Measurements from ENCODE around the gene ZC3H12D.
"Not testable (repeated sequence)": the region's sequence is repeated elsewhere in the genome, so short reads cannot be mapped to it uniquely, and the experiment has no call there.

The ZC3H12D gene

DNA sequence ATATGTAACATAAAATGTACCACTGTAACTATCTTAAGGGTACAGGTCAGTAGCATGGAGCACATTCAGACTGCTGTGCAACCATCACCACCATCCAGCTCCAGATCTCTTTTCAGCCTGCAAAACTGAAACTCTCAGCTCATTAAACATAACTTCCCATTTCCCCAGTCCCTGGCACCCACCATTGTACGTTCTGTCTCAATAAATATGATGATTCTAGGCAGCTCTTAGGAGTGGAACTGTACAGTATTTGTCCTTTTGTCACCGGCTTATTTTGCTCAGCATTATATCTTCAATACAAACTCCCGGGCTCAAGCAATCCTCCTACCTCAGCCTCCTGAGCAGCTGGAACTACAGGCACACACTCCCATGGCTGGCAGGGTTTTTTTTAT, 1.5 kb downstream of the ZC3H12D start:
- no peak for DNase-seq

DNA sequence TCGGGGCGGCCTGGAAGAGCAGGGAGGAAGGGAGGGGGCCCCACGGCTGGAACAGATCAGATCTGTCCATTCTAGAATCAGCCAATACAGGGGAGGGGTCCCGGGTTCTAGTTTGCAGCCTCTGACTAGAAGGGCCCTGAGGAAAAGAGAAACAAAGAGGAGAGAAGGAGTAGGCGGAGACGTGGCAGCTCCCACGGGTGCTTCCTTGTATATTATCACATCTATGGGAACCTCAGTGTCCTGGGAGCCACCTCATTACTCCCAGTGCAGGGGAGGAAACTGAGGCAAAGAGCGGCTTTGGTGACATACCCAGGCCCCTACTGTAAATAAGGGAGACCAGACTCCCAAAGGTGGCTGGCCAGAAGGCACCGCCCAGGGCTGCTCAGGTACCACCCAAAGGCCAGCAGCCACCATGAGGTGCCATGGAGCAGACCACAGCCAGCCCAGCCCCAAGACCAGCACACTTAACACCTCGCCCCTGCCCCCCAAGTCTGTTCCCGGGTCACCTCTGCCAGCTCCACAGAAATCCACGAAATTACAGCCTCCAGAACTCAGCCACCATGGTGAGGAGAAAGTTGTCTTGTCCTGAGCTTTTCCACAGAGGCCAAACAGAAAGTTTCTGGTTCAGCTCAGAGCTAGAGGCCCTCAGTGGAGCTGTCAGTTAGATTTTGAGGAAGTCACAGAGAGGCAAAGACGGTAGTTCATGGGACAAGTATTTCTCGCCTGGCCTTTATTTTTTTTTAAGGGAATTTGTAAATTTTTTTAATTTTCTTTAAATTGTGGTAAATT, 2.1 kb downstream of the ZC3H12D start:
- DNase-seq, result no peak

- DNase-seq, result no peak
These were observed 4.1 kb downstream of the ZC3H12D start for GRCh38 chr6:149480502-149481280.

GRCh38 chr6:149478631-149479314, 6.0 kb downstream of the ZC3H12D start:
- DNase-seq, result no peak

GRCh38 chr6:149477544-149477943, 7.3 kb downstream of the ZC3H12D start:
- DNase-seq, result no peak

DNA sequence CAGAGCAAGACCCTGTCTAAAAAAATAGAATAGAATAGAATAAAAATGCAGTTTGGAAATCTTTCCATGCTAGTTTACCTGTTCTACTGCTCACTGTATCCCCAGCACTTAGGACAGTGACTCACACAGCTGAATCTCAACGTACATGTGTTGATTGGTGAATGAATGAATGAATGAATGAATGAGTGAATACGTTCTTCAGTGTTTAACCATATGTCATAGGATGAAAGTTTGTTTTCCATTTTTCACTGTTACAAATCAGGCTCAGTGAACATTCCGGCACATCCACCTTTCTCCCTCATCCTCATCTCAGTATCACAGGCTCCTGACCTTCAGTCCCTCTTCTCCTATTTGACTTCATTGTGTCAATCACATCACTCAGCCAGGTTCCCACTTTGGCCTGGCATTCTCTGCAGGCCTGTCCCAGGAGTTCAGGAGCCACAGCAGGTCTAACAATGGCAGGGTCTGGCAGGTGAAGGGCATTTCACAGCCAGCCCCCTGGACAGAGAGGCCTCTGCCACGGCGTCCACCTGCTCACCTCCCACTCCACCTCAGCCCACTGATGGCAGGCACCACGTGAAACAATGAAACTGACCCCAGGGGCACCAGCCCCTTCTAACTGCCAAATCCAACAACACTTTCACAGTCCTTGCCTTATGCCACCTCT, 7.9 kb downstream of the ZC3H12D start:
- no peak for DNase-seq

- no peak for DNase-seq
These were observed 10.5 kb downstream of the ZC3H12D start for GRCh38 chr6:149474108-149474935.

GRCh38 chr6:149473080-149474052, 11.4 kb downstream of the ZC3H12D start:
- DNase-seq, result no peak

DNA sequence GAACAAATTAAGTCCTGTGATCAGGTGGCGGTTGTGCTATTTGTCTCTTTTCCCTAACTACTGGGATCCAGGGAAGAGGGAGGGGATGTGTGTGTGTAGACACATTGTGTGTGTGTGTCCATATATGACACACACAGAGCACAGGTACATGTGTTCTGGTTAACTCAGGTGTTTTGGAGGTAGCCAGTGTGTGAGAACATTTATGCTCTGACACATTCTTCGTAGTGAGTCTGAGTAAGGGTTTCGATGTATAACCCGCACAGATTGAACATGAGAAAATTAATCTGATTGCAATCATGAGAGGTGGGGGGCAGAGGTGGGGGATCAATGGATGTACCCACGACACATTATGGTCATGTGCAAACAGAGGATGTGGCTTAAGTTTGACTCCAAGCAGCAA, 12.6 kb downstream of the ZC3H12D start:
- DNase-seq, result no peak

DNA sequence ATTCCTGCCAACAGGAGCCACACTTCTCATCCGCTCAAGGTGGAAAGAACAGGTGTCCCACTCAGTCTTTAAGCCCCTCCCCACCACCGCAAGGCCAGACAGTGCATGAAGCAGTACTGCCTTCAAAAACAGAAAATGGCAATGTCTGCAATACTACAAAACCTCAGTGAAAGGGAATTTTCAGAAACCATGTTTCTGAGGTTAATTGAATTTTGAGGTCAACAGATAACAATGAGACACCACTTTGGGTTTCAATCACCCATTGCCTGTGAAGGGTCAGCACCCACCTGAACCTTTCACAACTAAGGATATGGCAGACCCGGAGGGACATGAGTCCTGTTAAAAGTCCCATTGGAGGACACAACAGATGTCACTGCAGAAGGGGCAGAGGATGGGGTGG, 13.0 kb downstream of the ZC3H12D start:
- no peak for DNase-seq

DNA sequence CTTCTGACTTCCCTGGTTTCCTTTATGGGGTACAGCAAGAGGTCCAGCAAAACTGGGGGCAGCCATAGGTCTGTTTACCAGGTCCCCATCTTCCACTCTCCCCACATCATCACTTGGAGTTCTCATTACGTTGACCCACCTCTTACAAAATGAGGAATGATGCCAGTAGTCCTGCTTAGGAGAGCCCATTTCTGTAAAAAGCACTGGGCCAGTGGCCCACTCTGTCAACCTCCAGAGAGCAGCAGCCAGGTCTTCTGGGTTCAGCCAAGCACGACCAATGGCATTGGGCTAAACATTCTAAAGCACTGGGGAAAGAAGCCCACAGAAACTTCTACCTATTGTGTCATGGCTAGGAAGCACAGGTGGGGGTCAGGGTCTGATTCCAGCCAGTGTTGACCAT, 13.9 kb downstream of the ZC3H12D start:
- DNase-seq, result no peak

GRCh38 chr6:149468179-149468578, 16.6 kb downstream of the ZC3H12D start:
- DNase-seq, result no peak

GRCh38 chr6:149467265-149467664, 17.5 kb downstream of the ZC3H12D start:
- DNase-seq, result no peak

DNA sequence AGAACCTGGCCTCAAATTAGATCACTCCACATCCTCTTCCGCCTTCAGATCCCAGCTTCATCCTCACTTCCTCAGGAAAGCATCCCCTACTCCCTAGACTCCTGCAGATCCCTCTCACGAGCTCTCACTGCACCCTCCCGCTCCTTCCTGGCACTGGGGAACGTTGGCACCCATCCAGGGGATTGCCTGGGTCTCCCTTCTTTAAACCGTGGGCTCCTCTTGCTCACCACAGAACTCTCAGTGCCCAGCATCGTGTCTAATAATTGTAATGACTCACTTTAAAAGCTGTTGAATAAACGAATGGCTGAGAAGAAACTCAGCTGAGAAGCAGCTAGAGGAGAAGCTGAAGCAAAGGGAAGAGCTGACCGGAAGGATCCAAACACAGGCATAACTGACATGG, 20.4 kb downstream of the ZC3H12D start:
- no peak for DNase-seq

DNA sequence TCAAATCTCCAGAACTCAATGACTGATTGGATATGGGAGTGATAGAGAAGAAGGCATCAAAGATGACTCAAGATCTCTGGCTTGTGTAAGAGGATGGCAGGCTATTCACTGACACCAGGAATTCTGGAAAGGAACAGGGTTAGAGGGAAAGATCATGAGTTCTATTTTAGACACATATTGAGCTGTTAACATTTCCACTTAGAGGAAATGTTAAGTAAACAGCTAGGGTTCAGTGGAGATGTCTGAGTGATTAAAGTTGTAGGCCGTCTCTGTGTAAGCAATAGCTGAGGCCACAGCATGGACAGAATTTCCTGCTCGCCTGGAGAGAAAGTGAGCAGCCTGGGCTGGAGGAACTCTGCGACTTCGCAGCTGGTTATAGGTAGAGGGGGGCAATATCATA, 21.0 kb downstream of the ZC3H12D start:
- DNase-seq, result no peak

GRCh38 chr6:149462712-149463111, 22.1 kb downstream of the ZC3H12D start:
- DNase-seq, result not testable (repeated sequence)

- no peak for DNase-seq
These were observed 23.1 kb downstream of the ZC3H12D start for GRCh38 chr6:149461670-149462069.

- not testable (repeated sequence) for DNase-seq
These were observed 24.6 kb downstream of the ZC3H12D start for GRCh38 chr6:149460249-149460648.

DNA sequence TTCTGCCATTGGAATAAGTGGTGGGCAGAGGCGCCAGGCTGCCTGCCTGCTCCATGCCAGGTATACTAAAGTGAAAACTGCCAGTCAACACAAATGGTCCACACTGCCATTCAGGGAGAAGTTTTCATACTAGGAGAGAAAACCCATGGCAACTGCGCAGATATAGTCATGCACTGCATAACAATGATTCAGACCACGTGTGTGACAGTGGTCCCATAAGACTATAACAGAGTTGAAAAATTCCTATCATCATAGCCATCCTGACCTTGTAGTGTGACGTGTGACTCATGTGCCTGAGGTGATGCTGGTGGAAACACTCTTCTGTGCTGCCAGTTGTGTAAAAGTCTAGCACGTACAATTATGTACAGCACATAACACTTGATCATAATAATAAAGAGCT, 25.1 kb downstream of the ZC3H12D start:
- no peak for DNase-seq

- no peak for DNase-seq
These were observed 26.0 kb downstream of the ZC3H12D start for GRCh38 chr6:149458806-149459205.

- no peak for DNase-seq
These were observed 26.6 kb downstream of the ZC3H12D start for GRCh38 chr6:149458196-149458595.
